GM23338 (cell line): Measurements from ENCODE around the gene FUT6. TPM values are rescaled to one million over a fixed set of nuclear protein-coding genes. Genes with fewer than 3 reads are reported as not detected.

Experiments used
- ATAC-seq: fragments of 200-7000 bp; cut with Tn5 transposase; 3 replicates; pipeline ENCODE4 v1.9.1; 2020
- DNase-seq: peaks from one replicate; pipeline ENCODE4 v3.0.0-alpha.2; 2015; ENCODE audit warnings: low spot score
- H2AFZ ChIP-seq: fragments of 200-600 bp; sonication (generic); 2 replicates; pipeline ENCODE4 v1.8.0; 2016; ENCODE audit warnings: antibody characterized with exemption, mild to moderate bottlenecking, moderate library complexity
- H3F3A ChIP-seq: fragments of 200-600 bp; sonication (generic); replicated peaks from 2 replicates; pipeline ENCODE4 v1.8.0; 2017; ENCODE audit warnings: antibody characterized with exemption, mixed run types, low read depth
- H3K27ac ChIP-seq: fragments of 200-600 bp; sonication (generic); 2 replicates; pipeline ENCODE4 v1.6.1; 2016; ENCODE audit warnings: low read depth
- H3K27me3 ChIP-seq: fragments of 200-600 bp; sonication (generic); 2 replicates; pipeline ENCODE4 v1.8.0; 2016; ENCODE audit warnings: mild to moderate bottlenecking, mixed run types, moderate library complexity; ENCODE audit not compliant: insufficient read depth
- H3K36me3 ChIP-seq: fragments of 200-600 bp; sonication (generic); 2 replicates; pipeline ENCODE4 v1.8.0; 2016; ENCODE audit warnings: mild to moderate bottlenecking; ENCODE audit not compliant: insufficient read depth
- H3K4me1 ChIP-seq: fragments of 200-600 bp; sonication (generic); 2 replicates; pipeline ENCODE4 v1.8.0; 2016; ENCODE audit warnings: mild to moderate bottlenecking, moderate library complexity; ENCODE audit not compliant: insufficient read depth
- H3K4me2 ChIP-seq: fragments of 200-600 bp; sonication (generic); 2 replicates; pipeline ENCODE4 v1.7.1; 2017; ENCODE audit warnings: mixed run types
- H3K4me3 ChIP-seq: fragments of 200-600 bp; sonication (generic); 2 replicates; pipeline ENCODE4 v1.6.1; 2016; ENCODE audit warnings: mixed run types
- H3K79me2 ChIP-seq: fragments of 200-600 bp; sonication (generic); replicated peaks from 2 replicates; pipeline ENCODE4 v1.8.0; 2017; ENCODE audit warnings: mild to moderate bottlenecking; ENCODE audit not compliant: insufficient read depth
- H3K9me2 ChIP-seq: fragments of 200-600 bp; sonication (generic); 2 replicates; pipeline ENCODE4 v1.8.0; 2017; ENCODE audit not compliant: insufficient read depth
- H4K20me1 ChIP-seq: fragments of 200-600 bp; sonication (generic); replicated peaks from 2 replicates; pipeline ENCODE4 v1.8.0; 2017; ENCODE audit warnings: mild to moderate bottlenecking; ENCODE audit not compliant: insufficient read depth
- H3K27ac Mint-ChIP-seq: 2 replicates; pipeline ENCODE4 v1.8.0; 2020; ENCODE audit warnings: inconsistent platforms, mild to moderate bottlenecking, moderate library complexity, mixed read lengths
- H3K27me3 Mint-ChIP-seq: 3 replicates; pipeline ENCODE4 v1.8.0; 2022; ENCODE audit warnings: low read depth, mild to moderate bottlenecking, moderate library complexity, mixed read lengths, inconsistent platforms; ENCODE audit not compliant: insufficient read depth, poor library complexity
- H3K36me3 Mint-ChIP-seq: 3 replicates; pipeline ENCODE4 v1.8.0; 2021; ENCODE audit warnings: low read depth, mild to moderate bottlenecking, inconsistent platforms, moderate library complexity, mixed read lengths
- H3K4me1 Mint-ChIP-seq: 3 replicates; pipeline ENCODE4 v1.8.0; 2020; ENCODE audit warnings: mild to moderate bottlenecking, inconsistent platforms, mixed read lengths
- H3K4me3 Mint-ChIP-seq: 3 replicates; pipeline ENCODE4 v1.8.0; 2021; ENCODE audit warnings: moderate library complexity, mild to moderate bottlenecking, inconsistent platforms, mixed read lengths
- H3K9me3 Mint-ChIP-seq: 3 replicates; pipeline ENCODE4 v1.8.0; 2020; ENCODE audit warnings: moderate library complexity, mild to moderate bottlenecking, inconsistent platforms, mixed read lengths
- CREB1 ChIP-seq: fragments of 250-450 bp; sonication (Bioruptor Pico); IDR thresholded peaks from 2 replicates; pipeline ENCODE4 v1.5.0; 2020; ENCODE audit warnings: low read depth, mild to moderate bottlenecking, moderate library complexity
- EZH2 ChIP-seq: fragments of 200-600 bp; sonication (generic); IDR thresholded peaks from one replicate; pipeline ENCODE4 v1.8.0; 2017; ENCODE audit warnings: antibody characterized with exemption, mild to moderate bottlenecking, low read depth; ENCODE audit not compliant: unreplicated experiment
- JUNB ChIP-seq: IDR thresholded peaks from one replicate; pipeline ENCODE4 v1.6.1; 2016; ENCODE audit warnings: antibody characterized with exemption; ENCODE audit not compliant: unreplicated experiment
- NANOG ChIP-seq: IDR thresholded peaks from 2 replicates; pipeline ENCODE4 v1.6.1; 2016; ENCODE audit warnings: antibody characterized with exemption, borderline replicate concordance
- POLR2AphosphoS5 ChIP-seq: IDR thresholded peaks from 2 replicates; pipeline ENCODE4 v1.6.1; 2016; ENCODE audit warnings: antibody characterized with exemption, low read depth
- ZNF114 ChIP-seq: fragments of 250-450 bp; sonication (Bioruptor Pico); IDR thresholded peaks from 2 replicates; pipeline ENCODE4 v1.5.0; 2020; ENCODE audit warnings: mild to moderate bottlenecking, moderate library complexity
- ZNF331 ChIP-seq: fragments of 250-450 bp; sonication (Bioruptor Pico); IDR thresholded peaks from 2 replicates; pipeline ENCODE4 v1.5.0; 2020; ENCODE audit warnings: low read depth, mild to moderate bottlenecking, moderate library complexity
- polyA plus RNA-seq: library from polyadenylated mRNA; unstranded; fragments of >200 nt; fragmentation: Nextera tagmentation; extraction: Ambion mirVana; gene quantifications from 2 replicates; pipeline ENCODE4 v1.2.1, GENCODE V29; 2016
- total RNA-seq: library from RNA; depleted of rRNA; stranded (reverse); fragments of >200 nt; shearing (Covaris generic); gene quantifications from 2 replicates; pipeline ENCODE4 v1.2.3, GENCODE V29; 2014
- TF ChIP-seq, protein P1 (sequence below), 2 experiments: fragments of 200-600 bp in 1 of 2; sonication (generic) in 1 of 2; conservative IDR thresholded peaks; 2 replicates each; pipeline versions ENCODE4 v1.5.1 to v1.6.1; 2016 to 2017; ENCODE audit warnings: antibody characterized with exemption in 2 of 2, low read depth in 2 of 2, mild to moderate bottlenecking in 2 of 2, moderate library complexity in 1 of 2
- TF ChIP-seq, protein P2 (sequence below): IDR thresholded peaks from 2 replicates; pipeline ENCODE4 v1.6.1; 2016; ENCODE audit warnings: antibody characterized with exemption
- TF ChIP-seq, protein P3 (sequence below): fragments of 250-450 bp; sonication (Bioruptor Pico); IDR thresholded peaks from 2 replicates; pipeline ENCODE4 v1.5.0; 2020; ENCODE audit warnings: mild to moderate bottlenecking, moderate library complexity

The FUT6 gene
- total and polyA plus RNA-seq, 2 experiments from 2014 or later: not detected

DNA sequence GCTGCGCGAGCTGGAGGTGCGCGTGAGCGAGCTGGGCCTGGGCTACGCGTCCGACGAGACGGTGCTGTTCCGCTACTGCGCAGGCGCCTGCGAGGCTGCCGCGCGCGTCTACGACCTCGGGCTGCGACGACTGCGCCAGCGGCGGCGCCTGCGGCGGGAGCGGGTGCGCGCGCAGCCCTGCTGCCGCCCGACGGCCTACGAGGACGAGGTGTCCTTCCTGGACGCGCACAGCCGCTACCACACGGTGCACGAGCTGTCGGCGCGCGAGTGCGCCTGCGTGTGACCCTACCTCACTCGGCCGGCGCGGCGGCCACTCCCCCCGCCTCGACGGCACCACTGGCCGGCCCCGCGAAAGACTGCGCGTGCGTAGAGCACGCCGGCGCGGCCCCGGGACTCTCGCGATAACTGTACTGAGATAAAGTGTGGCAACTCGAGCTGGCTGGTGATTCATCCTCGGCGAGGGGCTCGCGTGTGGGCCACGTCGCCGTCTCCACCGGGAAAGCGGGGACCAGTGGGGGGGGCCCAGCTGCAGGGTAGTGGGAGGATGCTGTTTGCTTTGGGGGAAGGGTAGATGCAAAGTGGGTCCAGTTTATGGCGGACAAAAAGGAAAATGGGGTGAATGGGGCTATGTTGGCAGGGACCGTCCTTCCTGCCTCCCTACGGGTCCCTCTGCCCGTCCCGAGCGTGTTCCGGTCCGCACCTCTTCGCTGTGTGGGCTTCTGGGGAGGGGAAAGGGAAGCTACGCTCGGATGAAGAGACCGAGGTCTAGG is 11.4 kb downstream of the FUT6 start (continued):
- TF ChIP-seq JUNB (no peak), ZNF114 (CRISPR knock-in tag) (no peak), NANOG (no peak), EZH2 (no peak), POLR2AphosphoS5 (peak; percentile 97), ZNF331 (CRISPR knock-in tag) (no peak), CREB1 (CRISPR knock-in tag) (peak; percentile 80)
- TF ChIP-seq, protein P1, sequence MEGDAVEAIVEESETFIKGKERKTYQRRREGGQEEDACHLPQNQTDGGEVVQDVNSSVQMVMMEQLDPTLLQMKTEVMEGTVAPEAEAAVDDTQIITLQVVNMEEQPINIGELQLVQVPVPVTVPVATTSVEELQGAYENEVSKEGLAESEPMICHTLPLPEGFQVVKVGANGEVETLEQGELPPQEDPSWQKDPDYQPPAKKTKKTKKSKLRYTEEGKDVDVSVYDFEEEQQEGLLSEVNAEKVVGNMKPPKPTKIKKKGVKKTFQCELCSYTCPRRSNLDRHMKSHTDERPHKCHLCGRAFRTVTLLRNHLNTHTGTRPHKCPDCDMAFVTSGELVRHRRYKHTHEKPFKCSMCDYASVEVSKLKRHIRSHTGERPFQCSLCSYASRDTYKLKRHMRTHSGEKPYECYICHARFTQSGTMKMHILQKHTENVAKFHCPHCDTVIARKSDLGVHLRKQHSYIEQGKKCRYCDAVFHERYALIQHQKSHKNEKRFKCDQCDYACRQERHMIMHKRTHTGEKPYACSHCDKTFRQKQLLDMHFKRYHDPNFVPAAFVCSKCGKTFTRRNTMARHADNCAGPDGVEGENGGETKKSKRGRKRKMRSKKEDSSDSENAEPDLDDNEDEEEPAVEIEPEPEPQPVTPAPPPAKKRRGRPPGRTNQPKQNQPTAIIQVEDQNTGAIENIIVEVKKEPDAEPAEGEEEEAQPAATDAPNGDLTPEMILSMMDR (conservative IDR thresholded peaks at IDR 0.05; ENCODE audit: low read depth in 2 of 2): no peak
- TF ChIP-seq, protein P2, sequence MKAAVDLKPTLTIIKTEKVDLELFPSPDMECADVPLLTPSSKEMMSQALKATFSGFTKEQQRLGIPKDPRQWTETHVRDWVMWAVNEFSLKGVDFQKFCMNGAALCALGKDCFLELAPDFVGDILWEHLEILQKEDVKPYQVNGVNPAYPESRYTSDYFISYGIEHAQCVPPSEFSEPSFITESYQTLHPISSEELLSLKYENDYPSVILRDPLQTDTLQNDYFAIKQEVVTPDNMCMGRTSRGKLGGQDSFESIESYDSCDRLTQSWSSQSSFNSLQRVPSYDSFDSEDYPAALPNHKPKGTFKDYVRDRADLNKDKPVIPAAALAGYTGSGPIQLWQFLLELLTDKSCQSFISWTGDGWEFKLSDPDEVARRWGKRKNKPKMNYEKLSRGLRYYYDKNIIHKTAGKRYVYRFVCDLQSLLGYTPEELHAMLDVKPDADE: 0 out of 2 replicates have a peak, but pooled peaks have one; percentile 16

DNA sequence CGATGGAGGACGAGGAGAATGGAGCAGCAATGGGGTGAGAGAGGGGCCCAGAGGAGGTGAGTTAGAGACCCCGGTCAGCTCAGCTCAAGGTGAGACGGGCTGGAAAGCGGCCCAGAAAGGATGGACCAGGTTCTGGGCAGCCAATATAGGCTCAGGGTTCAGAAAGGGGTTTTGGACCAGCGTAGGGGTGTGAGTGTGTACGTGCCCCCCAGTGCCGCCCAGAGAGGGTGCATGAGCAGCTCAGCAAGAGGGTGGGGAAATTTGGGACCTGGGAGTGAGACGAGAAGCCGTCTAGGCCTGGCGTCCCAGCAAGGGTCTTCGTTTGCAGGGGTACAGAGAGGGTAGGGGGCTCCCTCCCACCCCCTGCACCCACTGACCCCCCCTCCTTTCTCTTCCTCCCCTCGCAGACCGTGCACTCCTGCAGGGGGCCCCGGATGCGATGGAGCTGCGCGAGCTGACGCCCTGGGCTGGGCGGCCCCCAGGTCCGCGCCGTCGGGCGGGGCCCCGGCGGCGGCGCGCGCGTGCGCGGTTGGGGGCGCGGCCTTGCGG is 12.1 kb downstream of the FUT6 start:
- TF ChIP-seq EZH2: no peak
- TF ChIP-seq, protein P3, sequence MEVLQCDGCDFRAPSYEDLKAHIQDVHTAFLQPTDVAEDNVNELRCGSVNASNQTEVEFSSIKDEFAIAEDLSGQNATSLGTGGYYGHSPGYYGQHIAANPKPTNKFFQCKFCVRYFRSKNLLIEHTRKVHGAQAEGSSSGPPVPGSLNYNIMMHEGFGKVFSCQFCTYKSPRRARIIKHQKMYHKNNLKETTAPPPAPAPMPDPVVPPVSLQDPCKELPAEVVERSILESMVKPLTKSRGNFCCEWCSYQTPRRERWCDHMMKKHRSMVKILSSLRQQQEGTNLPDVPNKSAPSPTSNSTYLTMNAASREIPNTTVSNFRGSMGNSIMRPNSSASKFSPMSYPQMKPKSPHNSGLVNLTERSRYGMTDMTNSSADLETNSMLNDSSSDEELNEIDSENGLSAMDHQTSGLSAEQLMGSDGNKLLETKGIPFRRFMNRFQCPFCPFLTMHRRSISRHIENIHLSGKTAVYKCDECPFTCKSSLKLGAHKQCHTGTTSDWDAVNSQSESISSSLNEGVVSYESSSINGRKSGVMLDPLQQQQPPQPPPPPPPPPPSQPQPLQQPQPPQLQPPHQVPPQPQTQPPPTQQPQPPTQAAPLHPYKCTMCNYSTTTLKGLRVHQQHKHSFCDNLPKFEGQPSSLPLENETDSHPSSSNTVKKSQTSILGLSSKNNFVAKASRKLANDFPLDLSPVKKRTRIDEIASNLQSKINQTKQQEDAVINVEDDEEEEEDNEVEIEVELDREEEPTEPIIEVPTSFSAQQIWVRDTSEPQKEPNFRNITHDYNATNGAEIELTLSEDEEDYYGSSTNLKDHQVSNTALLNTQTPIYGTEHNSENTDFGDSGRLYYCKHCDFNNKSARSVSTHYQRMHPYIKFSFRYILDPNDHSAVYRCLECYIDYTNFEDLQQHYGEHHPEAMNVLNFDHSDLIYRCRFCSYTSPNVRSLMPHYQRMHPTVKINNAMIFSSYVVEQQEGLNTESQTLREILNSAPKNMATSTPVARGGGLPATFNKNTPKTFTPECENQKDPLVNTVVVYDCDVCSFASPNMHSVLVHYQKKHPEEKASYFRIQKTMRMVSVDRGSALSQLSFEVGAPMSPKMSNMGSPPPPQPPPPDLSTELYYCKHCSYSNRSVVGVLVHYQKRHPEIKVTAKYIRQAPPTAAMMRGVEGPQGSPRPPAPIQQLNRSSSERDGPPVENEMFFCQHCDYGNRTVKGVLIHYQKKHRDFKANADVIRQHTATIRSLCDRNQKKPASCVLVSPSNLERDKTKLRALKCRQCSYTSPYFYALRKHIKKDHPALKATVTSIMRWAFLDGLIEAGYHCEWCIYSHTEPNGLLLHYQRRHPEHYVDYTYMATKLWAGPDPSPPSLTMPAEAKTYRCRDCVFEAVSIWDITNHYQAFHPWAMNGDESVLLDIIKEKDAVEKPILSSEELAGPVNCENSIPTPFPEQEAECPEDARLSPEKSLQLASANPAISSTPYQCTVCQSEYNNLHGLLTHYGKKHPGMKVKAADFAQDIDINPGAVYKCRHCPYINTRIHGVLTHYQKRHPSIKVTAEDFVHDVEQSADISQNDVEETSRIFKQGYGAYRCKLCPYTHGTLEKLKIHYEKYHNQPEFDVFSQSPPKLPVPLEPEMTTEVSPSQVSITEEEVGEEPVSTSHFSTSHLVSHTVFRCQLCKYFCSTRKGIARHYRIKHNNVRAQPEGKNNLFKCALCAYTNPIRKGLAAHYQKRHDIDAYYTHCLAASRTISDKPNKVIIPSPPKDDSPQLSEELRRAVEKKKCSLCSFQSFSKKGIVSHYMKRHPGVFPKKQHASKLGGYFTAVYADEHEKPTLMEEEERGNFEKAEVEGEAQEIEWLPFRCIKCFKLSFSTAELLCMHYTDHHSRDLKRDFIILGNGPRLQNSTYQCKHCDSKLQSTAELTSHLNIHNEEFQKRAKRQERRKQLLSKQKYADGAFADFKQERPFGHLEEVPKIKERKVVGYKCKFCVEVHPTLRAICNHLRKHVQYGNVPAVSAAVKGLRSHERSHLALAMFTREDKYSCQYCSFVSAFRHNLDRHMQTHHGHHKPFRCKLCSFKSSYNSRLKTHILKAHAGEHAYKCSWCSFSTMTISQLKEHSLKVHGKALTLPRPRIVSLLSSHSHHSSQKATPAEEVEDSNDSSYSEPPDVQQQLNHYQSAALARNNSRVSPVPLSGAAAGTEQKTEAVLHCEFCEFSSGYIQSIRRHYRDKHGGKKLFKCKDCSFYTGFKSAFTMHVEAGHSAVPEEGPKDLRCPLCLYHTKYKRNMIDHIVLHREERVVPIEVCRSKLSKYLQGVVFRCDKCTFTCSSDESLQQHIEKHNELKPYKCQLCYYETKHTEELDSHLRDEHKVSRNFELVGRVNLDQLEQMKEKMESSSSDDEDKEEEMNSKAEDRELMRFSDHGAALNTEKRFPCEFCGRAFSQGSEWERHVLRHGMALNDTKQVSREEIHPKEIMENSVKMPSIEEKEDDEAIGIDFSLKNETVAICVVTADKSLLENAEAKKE (CRISPR knock-in tag): no peak
- DNase-seq (no peak), ATAC-seq (no peak)
- peak overlapping the region; percentile 73 for H3K4me2 ChIP-seq
- 0 out of 3 replicates have a peak, but pooled peaks cover 2% of the 10 kb centered on the region for H3K9me3 Mint-ChIP-seq
- peaks cover 25% of the 10 kb centered on the region for H3K27me3 Mint-ChIP-seq
- no peaks in the 10 kb centered on the region for H3K36me3 Mint-ChIP-seq
- H3K4me1 ChIP-seq: peaks cover 4% of the 10 kb centered on the region; the same call in 1 of the 2 replicates
- H2AFZ ChIP-seq: no peak overlapping the region
- H3K9me2 ChIP-seq: no peaks in the 10 kb centered on the region
- peaks cover 7% of the 10 kb centered on the region for H3K4me1 Mint-ChIP-seq
- H3K27ac ChIP-seq: no peak overlapping the region
- peak overlapping the region; percentile 95 for H3K4me3 Mint-ChIP-seq
- no peak overlapping the region for H3K27ac Mint-ChIP-seq
- H3K27me3 ChIP-seq: no peaks in the 10 kb centered on the region
- no peaks in the 10 kb centered on the region for H3F3A ChIP-seq
- H3K36me3 ChIP-seq: no peaks in the 10 kb centered on the region
- peak overlapping the region; percentile 86 for H3K4me3 ChIP-seq
- no peaks in the 10 kb centered on the region for H3K79me2 ChIP-seq
- no peaks in the 10 kb centered on the region for H4K20me1 ChIP-seq
